C4-2B (cell line): ENCODE measurements around the gene SCFD2.

Source experiments
- ZFX ChIP-seq: fragments of 450-650 bp; IDR thresholded peaks from 2 replicates; pipeline ENCODE4 v1.6.1; 2017
- TF ChIP-seq, protein P1 (sequence below): fragments of 450-650 bp; conservative IDR thresholded peaks from 2 replicates; pipeline ENCODE4 v1.5.1; 2017; ENCODE audit warnings: mild to moderate bottlenecking

DNA sequence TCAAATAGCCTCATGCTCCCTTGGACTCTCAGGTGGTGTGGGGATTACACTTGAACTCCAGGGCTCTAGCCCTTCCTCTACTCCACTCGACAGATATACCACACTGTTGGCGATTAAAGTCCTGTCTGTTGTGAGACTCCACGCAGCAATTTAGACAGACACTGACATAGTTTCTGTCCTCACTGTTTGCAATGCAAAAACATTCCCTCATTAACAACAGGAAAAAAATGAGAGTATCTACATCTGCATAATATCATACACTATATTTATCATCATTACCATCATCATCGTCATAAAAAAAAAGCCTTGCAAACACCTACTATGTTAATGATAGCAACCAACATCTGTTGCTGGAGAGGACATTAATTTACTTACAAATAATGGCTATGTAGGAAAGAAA is 371.3 kb downstream of the SCFD2 start:
- TF ChIP-seq, protein P1, sequence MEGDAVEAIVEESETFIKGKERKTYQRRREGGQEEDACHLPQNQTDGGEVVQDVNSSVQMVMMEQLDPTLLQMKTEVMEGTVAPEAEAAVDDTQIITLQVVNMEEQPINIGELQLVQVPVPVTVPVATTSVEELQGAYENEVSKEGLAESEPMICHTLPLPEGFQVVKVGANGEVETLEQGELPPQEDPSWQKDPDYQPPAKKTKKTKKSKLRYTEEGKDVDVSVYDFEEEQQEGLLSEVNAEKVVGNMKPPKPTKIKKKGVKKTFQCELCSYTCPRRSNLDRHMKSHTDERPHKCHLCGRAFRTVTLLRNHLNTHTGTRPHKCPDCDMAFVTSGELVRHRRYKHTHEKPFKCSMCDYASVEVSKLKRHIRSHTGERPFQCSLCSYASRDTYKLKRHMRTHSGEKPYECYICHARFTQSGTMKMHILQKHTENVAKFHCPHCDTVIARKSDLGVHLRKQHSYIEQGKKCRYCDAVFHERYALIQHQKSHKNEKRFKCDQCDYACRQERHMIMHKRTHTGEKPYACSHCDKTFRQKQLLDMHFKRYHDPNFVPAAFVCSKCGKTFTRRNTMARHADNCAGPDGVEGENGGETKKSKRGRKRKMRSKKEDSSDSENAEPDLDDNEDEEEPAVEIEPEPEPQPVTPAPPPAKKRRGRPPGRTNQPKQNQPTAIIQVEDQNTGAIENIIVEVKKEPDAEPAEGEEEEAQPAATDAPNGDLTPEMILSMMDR: no peak
- no peak for TF ChIP-seq ZFX
